Measurements from ENCODE around the gene FLT3LG.

- no peak for TF ChIP-seq CTCF (conservative IDR thresholded peaks at IDR 0.05; ENCODE audit: low read depth, low read length)
- no peak for TF ChIP-seq EZH2 (IDR thresholded peaks at IDR 0.05; ENCODE audit: low read length, unreplicated experiment)
These were observed 41.8 kb downstream of the FLT3LG start for GRCh38 chr19:49515767-49516166.
